DMS79 (cell line): ENCODE measurements around the gene MRTFB.
"Not testable (repeated sequence)": the region's sequence is repeated elsewhere in the genome, so short reads cannot be mapped to it uniquely, and the experiment has no call there.

ENCODE experiments used
- DNase-seq: peaks from one replicate; lab custom pipeline; 2025; lab: John Stamatoyannopoulos, UW

The MRTFB gene

DNA sequence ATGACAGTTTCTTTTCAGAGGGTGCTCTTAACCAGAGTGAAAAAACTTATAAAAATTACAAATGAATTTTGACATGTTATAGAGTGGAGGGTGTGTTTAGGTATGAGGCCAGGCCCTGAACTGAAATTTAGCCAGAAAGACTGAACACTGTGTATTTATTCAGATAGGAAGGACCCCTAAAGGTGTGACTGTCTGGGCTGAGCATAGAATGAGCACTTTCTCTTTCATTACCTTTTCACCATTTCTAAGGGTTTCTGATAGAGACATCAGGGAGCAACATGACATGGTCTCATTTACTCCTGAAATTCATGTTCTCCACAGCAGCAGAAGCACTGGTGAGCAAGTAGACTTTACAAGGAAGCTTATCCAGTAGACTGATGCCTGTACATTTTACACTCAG, 32.9 kb downstream of the MRTFB start:
- no peak for DNase-seq

DNA sequence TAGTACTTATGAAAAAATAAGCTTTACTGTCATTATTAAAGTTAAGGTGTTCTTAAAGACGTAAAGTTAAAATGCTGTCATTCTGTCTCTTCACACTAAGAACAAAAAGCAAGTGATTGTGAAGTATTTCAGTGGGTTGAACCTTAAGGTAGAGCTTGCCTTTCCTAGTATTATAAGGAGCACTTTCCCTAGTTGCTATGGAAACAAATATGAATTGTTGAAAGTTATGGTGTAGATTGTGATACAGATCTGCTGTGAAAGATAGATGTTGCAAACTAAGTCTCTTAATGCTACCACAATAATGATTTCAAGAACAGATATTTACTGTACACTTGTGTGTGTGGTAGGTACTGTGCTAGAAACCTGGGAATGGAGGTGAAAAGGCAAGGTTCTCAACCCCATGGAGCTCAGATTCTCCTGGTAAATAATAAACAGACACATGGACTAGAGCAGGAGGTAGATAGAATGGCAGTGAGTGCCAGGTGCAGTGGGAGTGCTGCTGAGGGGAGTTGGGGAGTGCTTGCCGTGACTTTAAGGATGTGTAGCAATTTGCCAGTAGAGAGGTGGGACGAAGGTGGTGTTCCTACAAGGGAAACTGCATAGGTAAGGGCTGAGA, 34.7 kb downstream of the MRTFB start:
- DNase-seq, result no peak

DNA sequence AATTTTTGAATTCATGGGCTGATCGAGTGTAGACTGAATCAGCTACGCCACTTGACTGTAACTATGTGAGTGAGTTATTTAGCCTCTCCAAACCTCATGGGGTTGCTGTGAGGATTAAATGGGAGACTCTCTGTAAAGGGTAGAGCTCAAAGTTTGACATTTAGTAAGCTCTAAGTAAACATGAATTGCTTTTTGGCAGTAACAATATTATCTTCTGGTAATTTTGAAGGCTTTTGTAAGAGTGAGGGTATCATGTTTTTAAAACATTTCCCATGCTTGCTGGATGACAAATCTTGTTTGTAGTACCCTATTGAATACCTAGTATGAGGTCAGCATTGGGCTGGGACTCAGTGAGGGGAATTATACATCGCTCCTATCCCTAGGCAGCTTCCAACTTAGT, 35.3 kb downstream of the MRTFB start:
- no peak for DNase-seq

DNA sequence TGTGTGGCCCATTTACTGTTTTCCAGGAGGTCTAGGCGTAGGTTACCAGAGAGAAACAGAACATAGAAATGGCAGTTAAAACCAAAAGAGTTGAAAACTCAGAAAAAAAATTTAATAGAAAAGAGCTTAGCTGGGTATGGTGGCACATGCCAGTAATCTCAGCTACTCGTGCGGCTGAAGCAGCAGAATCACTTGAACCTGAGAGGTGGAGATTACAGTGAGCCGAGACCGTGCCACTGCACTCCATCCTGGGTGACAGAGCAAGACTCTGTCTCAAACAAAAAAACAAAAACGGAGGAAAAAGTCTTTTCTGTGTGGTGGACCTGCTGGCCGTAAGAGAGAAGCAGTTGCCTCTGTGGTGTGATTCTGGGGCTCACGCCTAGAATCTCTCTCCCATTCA, 35.8 kb downstream of the MRTFB start:
- no peak for DNase-seq

DNA sequence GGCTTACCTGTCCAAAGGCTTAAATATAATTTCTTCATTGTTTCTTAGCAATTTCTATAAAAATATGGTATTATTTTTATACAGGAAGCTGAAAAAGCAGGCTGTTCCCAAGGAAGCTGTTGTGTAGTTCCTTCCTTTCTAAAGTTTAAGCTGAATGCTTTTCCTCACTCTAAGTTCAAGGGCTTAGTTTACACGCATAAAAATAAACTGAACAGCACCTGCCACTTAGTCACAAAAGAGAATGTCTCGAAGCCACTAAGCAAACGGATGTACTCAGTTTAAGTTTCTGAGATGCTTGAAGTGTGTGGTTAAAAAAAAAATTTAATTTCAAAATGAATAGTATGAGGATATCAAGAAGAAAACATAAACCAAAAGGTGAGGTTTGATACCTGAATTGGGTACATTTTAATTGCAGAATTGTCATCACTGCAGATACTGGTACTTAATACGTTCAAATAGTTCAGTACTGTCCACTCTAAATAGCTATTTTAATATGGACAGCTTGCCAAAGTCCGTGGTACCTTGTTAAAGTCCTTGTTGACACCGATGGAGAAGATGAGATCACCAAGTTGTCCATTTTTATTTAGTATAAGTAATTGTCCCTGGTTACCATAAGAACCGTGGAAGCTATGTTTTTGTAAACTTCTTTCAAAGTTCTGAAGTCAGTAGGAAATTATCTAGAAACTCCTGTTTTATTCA, 38.1 kb downstream of the MRTFB start:
- DNase-seq, result peak; percentile 48

DNA sequence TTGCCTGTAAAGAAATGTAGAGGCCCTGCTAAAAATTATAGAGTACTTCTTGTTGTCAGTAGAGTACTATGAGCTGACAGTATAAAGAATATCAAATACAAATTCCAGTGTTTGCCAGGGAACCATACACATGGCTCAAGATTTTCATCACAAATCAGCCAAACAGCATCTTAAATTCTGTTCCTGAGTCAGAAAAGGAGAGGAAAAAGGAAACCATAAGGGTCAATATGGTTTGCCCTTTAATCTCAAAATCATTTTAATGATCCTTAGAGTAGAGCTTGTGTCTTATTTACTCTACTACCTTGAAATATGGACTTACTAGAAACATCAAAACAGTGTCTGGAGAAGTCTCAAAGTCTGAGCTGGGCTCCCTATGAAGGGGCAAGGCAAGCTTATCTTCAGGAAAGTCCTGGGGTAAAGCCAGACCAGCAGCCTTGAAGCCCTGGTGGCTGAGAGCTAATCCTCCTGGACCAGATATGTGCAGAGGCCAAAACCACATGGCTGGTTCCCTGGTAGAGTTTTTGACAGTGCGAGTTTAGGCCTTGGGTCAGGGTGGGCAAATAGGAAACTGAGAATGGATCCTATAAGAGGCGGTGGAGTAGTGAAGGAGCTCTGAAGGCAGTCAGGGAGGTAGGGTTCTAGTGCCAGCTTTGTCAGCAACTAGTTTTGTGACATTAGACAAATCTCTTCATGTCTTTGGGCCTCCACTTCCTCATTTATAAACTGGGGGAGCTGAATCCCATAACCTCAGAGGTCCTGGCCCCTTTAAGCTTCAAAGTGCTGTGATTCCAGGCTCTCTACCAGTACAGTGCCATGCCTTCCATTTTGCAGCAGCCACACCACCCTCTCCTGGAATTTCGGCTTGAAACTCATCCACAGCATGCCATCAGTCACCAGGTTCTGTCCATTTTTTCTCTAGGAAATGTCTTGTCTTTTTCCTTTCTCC, 38.9 kb downstream of the MRTFB start:
- no peak for DNase-seq

DNA sequence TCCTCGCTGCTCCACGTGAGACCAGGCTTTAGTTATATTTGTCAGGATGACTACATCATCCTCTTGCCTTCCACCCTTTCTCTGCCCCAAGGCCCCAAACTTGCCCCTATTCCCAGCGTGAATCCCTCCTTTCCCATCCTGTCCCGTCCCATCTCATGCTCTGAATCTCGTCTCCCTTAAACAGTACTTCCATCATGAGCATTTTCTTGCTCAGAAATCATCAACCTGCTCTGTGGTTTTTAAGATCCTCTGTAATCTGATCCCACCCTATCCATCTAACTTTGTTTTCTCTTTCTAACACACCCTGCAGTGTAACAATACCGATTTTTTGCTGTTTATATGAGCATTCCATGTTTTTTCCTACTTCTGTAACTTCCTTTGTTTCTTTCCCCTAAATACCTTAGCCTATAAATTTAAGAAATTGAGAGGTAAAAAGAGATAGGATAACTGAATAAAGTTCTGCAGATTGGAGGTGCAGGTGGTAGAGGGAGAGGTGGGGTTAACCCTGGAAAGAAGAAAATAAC, 39.7 kb downstream of the MRTFB start:
- no peak for DNase-seq

DNA sequence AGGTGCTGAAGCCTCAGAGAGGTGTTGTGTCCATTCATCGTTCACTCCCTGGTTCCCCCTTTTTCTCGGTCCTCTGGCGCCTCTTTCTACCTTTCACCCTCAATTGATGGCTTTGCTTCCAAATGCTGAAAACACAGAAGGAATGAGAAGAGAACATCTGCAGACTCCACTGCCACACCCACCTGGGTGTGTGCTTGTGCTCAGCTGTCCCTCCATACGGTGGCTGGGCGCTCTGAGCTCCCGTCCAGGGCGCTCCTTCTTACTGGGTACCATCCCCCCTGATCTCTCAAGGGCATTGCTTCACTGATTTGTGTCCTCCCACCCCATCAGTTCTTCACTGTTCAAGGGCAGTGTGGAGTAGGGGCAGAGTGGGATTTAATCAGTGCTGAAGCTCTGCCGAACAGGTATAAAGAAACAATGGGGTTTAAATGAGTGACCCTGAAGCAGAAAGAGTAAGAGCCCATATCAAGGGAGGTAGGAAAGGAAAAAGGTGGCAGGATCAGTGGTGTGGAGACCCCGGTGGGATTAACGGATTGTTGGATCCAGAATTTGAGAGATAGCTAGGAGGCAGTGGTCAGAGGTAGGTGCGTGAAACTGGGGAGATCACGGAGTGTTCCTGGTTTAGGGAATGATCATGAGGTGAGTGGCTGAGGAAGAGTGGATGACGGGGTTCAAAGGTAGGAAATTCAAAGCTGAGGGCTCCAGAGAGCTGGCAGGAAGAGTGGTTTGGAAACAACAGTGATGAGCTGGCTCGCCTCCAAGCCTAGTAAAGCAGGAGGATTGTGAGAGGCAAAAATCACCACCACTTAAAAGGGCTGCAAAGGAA, 40.8 kb downstream of the MRTFB start:
- peak; percentile 66 for DNase-seq

DNA sequence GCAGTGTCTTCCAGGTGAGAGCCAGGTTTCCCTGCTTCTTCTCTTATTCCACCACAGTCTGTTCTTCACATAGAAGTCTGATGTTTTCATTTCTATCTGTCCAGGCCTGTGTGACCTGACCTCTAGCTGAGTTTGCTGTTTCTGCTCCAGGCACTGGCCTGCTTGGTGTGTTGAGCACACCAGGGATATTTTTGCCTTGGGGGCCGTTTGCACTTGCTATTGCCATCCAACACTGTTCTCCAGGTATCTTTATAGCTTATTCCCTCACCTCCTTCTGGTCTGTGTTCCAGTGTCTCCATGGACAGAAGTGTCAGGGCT, 41.4 kb downstream of the MRTFB start:
- DNase-seq, result no peak

DNA sequence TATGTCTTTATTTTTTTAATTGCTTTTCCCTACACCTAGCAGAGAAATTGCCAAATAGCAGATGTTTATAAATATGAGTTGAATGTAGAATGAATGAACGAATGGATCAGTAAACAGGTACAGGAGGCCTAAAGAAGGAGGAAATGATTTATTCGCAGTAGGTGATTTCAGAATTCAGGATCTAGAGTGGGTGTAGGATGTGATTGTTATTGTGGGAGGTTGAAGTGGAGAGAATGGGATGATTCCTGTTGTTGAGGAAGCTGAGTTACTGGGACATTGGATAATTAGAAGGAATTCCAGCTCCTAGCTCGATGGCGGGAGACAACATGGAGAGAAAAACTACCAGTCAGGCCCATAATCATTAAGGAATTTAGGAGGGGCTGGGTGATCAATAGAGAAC, 42.2 kb downstream of the MRTFB start:
- DNase-seq, result no peak

DNA sequence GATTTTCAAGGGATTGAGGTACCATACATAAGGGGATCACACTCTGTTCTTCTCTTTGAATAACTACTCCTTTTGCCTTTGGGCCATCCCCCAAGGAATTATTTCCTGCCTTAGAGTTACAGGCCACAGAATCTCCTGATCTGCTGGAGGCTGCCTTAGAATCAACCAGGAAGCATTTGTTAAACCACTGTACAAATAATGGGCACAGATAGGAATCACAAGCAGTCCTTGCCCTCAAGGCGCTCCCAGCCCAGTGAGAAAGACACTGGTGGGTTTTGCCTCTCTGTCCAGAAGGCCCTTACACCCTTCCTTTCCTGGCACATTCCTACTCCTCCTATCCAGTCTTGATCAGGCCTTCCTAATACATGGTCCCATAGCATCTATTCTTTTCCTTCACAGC, 45.9 kb downstream of the MRTFB start:
- DNase-seq, result no peak

DNA sequence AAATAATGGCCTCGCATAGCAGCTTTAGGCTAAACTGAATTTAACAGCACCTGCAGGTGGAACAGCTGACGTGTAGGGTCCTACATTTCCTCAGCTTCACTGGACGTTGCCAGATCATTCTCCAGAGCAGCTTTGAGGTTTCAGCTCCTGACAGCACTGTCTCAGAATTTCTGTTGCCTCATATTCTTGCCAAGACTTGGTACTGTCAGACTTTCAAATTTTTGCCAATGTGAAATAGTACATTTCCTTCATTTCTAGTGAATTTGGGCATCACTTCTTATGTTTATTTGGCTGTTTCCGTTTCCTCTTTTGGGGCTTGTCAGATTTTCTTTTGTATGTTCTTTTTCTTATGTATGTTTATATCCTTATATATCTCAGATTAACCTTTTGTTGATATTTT, 48.7 kb downstream of the MRTFB start:
- no peak for DNase-seq

DNA sequence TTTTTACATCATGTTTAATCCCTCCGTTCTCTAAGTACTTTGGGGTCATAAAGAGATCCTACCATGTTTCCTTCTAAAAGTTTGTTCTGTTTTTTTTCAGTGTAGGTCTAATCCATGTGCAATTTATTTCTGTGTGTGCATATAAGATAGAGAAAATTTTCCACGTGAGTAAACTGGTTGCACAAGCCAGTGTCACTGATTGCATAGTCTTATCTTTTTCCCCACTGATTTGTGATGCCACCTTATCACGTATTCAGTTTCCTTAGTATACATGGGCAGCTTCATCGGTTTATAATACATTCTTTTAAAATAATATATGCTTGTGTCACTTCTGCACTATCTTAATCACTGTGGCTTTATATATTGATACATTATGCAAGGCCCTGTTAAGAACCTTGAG, 49.2 kb downstream of the MRTFB start:
- DNase-seq, result no peak

DNA sequence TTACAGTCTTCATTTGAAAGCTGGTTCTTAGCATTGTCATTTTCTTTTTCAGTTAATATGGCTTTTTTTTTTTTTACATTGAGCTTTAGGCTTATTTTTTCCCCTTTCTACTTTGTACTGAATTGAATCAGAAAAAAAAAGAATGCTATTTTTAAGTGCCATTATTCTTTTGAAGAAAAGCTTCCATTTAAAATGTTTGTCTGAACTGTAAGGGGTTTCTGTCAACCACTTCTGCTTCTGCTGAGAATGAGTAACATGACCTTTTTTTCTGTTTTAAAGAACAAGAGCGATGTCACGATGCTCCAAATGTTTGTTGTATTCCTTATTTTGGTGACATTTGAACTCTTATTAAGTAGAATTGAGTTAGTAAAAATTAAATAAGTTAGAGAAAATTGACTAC, 50.0 kb downstream of the MRTFB start:
- DNase-seq, result no peak

DNA sequence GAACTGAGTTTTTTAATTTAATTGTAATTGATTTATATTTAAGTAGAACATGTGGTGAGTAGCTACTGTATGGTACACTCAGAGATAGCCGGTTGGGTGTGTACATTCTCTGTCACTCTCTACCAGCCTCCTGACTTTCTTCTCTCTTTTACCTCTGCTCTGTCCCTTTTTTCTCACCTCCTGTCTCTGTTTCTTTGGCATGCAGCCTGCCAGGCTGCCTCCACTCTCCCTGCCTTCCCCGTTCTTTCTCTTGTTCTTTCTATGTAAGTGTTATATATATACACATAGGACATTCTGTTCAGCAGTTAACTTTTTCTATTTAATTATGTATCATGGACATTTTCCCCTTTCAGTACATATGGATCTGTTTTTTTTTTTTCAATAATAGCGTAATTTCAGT, 50.8 kb downstream of the MRTFB start:
- no peak for DNase-seq

DNA sequence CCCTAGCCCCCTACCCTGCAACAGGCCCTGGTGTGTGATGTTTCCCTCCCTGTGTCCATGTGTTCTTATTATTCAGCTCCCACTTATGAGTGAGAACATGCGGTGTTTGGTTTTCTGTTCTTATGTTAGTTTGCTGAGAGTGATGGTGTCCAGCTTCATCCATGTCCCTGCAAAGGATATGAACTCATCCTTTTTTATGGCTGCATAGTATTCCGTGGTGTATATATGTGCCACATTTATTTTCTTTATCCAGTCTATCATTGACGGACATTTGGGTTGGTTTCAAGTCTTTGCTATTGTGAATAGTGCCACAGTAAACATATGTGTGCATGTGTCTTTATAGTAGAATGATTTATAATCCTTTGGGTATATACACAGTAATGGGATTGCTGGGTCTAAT, 51.3 kb downstream of the MRTFB start:
- DNase-seq, result not testable (repeated sequence)

DNA sequence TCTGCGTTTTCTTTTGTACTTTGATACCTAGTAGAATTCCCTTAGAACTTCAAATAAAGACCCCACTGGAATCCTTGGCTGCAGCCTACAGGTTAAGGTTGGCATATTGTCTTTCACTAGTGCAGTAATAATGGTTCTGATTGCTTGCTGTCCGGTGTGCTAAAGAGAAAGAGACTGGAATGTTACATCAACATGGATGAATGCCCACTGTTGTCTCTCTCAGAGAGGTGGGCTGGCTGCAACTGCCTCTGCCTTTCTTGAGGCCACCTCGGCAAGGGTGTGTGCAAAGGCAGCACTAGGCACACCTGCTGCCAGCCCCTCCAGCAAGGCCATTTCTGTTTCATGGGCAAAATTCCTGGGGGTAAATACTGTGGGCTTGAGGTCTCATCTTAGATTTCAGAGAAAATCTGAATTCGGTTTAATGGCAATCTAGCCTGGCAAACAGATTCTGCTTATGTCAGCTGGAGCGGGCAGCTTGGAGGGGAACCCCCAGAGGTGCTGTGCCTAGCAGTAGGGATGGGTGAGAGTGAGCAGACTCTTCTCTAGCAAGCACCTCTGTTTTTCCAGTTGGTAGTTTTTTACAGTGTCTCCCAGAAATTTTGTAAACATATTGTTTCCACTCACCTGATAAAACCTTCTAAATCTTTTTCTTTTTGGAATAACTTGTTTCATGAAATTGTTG, 54.0 kb downstream of the MRTFB start:
- no peak for DNase-seq

DNA sequence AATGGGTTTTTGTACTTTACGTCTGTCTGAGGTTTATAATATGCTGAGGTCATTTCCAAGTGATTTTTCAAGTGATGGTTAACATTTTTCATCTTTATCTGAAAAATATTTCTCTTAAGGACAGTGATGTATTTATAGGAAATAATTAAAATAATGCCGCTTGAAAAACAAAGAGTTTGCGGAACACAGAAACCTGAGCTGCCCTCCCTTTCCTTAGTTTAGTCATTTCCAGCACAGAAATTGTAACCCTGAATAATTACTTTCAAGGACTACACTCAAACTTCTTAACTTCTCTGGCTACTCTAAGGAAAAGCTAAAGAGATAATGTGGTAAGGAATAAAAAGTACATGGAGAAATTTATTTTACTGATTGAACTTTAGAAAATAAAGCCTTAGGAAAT, 54.6 kb downstream of the MRTFB start:
- DNase-seq, result no peak

DNA sequence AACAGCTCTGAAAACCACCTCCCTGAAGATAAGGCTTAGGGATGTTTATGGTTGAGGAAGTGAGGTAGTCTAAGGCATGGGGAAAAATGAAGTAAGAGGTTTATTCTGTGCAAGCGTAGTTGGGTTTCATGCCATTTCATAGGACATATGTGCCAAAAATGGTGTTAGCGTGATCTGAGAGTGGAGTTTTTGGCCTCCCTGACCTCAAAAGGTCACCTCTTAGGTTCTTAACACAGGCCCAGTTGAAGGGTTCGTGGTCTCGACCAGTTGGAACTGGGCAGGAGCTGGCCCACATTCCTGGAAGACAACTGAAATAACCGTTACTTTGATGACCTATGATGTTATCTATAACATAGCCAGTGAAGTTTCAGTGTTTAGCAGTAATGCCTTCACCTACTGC, 57.0 kb downstream of the MRTFB start:
- no peak for DNase-seq

DNA sequence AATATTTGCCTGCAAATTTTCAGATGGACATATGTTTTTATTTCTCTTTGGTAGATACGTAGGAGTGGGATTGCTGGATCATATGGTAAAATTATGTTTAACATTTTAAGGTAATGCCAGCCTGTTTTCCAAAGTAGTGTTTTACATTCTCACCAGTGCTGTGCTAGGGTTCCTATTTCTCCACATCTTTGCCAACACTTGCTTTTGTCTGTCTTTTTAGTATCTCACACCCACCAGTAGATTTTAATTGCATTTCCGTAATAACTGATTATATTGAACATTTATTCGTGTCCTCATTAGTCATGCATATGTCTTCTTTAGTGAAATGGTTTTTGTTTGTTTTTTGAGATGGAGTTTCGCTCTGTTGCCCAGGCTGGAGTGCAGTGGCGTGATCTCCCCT, 58.4 kb downstream of the MRTFB start:
- DNase-seq, result no peak
